ENCODE data around the gene NIT1.
A peak's percentile ranks its signal among the peaks of the same experiment; 100 is the strongest.

NIT1 gene

GRCh38 chr1:161084597-161084988 lies 33.3 kb upstream of the NIT1 start:
- DNase-seq (ENCODE audit: low spot score), result no peak

- no peak for DNase-seq (ENCODE audit: low spot score)
Measured at GRCh38 chr1:161085165-161085564, 32.7 kb upstream of the NIT1 start.

- DNase-seq (ENCODE audit: low spot score), result no peak
Measured at GRCh38 chr1:161086457-161086856, 31.4 kb upstream of the NIT1 start.

- DNase-seq (ENCODE audit: low spot score), result peak; percentile 70
Measured at GRCh38 chr1:161088587-161089110, 29.3 kb upstream of the NIT1 start.

GRCh38 chr1:161089251-161089924 lies 28.5 kb upstream of the NIT1 start, which contains the start of gene NECTIN4:
Gene NECTIN4 (minus strand): TSS chr1:161089558. CDS start chr1:161089296, 262 bp downstream.
- no peak for DNase-seq (ENCODE audit: low spot score)

- no peak for DNase-seq (ENCODE audit: low spot score)
Measured at GRCh38 chr1:161089938-161090337, 28.0 kb upstream of the NIT1 start.

GRCh38 chr1:161090617-161091016 lies 27.3 kb upstream of the NIT1 start:
- DNase-seq (ENCODE audit: low spot score), result no peak

GRCh38 chr1:161091093-161091492 lies 26.8 kb upstream of the NIT1 start:
- no peak for DNase-seq (ENCODE audit: low spot score)

GRCh38 chr1:161091796-161092507 lies 26.0 kb upstream of the NIT1 start:
- no peak for DNase-seq (ENCODE audit: low spot score)

- no peak for DNase-seq (ENCODE audit: low spot score)
Measured at GRCh38 chr1:161092621-161093028, 25.3 kb upstream of the NIT1 start.

- no peak for DNase-seq (ENCODE audit: low spot score)
Measured at GRCh38 chr1:161094481-161094880, 23.4 kb upstream of the NIT1 start.

- no peak for DNase-seq (ENCODE audit: low spot score)
Measured at GRCh38 chr1:161095230-161095629, 22.7 kb upstream of the NIT1 start.

- no peak for DNase-seq (ENCODE audit: low spot score)
Measured at GRCh38 chr1:161096015-161096414, 21.9 kb upstream of the NIT1 start.

- DNase-seq (ENCODE audit: low spot score), result no peak
Measured at GRCh38 chr1:161096530-161096929, 21.4 kb upstream of the NIT1 start.

- peak; percentile 81 for DNase-seq (ENCODE audit: low spot score)
Measured at GRCh38 chr1:161098210-161099068, 19.5 kb upstream of the NIT1 start, which contains the start of gene KLHDC9. Gene KLHDC9 (plus strand): TSS chr1:161098361. CDS start chr1:161098536, 175 bp downstream.

GRCh38 chr1:161099090-161099802 lies 18.7 kb upstream of the NIT1 start:
- no peak for DNase-seq (ENCODE audit: low spot score)

- no peak for DNase-seq (ENCODE audit: low spot score)
Measured at GRCh38 chr1:161100556-161100955, 17.3 kb upstream of the NIT1 start.

GRCh38 chr1:161106431-161106830 lies 11.5 kb upstream of the NIT1 start:
- no peak for DNase-seq (ENCODE audit: low spot score)

- DNase-seq (ENCODE audit: low spot score), result no peak
Measured at GRCh38 chr1:161111117-161111516, 6.8 kb upstream of the NIT1 start.

- DNase-seq (ENCODE audit: low spot score), result no peak
Measured at GRCh38 chr1:161111527-161111926, 6.4 kb upstream of the NIT1 start.

GRCh38 chr1:161113915-161114314 lies 4.0 kb upstream of the NIT1 start:
- DNase-seq (ENCODE audit: low spot score), result no peak

GRCh38 chr1:161114556-161114955 lies 3.3 kb upstream of the NIT1 start:
- DNase-seq (ENCODE audit: low spot score), result no peak

Data from hepatic stellate cell (primary cell).